Measurements from ENCODE around the gene DRC3.

DNA sequence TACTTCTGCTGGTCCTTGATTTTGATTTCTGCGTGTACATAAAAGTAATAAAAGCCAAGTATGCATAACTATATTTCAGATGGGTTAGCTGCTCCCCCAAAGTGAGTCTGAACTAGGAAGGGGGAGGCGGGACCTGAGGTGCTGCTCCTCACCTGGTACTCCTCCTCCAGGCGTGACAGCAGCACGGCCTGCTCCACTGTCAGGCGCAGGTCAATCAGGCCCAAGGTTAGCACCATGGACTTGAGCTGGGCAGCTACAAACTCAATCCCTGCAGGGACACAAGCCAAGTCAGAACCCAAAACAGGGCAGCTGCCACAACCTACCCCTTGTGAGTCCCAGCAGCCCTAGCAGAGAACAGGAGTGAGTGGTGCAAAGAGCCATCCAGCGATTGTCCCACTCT lies 48.3 kb downstream of the DRC3 start:
- TF ChIP-seq, protein P1, sequence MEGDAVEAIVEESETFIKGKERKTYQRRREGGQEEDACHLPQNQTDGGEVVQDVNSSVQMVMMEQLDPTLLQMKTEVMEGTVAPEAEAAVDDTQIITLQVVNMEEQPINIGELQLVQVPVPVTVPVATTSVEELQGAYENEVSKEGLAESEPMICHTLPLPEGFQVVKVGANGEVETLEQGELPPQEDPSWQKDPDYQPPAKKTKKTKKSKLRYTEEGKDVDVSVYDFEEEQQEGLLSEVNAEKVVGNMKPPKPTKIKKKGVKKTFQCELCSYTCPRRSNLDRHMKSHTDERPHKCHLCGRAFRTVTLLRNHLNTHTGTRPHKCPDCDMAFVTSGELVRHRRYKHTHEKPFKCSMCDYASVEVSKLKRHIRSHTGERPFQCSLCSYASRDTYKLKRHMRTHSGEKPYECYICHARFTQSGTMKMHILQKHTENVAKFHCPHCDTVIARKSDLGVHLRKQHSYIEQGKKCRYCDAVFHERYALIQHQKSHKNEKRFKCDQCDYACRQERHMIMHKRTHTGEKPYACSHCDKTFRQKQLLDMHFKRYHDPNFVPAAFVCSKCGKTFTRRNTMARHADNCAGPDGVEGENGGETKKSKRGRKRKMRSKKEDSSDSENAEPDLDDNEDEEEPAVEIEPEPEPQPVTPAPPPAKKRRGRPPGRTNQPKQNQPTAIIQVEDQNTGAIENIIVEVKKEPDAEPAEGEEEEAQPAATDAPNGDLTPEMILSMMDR (conservative IDR thresholded peaks at IDR 0.05; ENCODE audit: low read length) = no peak
- TF ChIP-seq EZH2phosphoT487 (IDR thresholded peaks at IDR 0.05; ENCODE audit: borderline replicate concordance, low read depth, low read length) = no peak
